ENCODE measurements around the gene ASRGL1. TPM values are rescaled to one million over a fixed set of nuclear protein-coding genes. Genes with fewer than 3 reads are reported as not detected.

ASRGL1 gene
- total RNA-seq, 1 experiment from 2014 or later: 31.1 TPM

DNA sequence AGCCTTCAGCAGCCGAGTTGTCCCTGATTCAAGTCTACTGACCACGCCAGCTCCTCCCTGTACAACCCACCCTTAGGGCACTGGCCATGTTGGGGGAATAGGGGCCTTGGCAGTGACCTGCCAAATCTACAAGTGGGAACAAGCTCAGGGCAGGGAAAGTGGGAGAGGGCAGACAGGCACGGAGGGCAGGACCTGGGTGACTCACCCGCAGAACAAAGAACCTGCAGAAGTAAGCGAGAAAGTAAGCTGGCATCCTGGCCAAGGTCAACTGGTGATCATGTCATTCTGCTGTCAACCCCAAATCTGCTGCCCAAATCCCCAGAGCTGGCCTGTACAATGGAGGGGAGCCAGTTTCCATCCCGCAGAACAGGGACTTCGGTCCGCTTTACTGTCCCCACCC, 73.7 kb downstream of the ASRGL1 start:
- Histone ChIP-seq H3K4ac (ENCODE audit: low read depth, low read length) (no peak overlapping the region), H3K56ac (ENCODE audit: insufficient read length, low read depth, low read length) (no peak overlapping the region), H3K27ac (ENCODE audit: insufficient read length, low read depth, low read length) (no peak overlapping the region), H4K20me1 (ENCODE audit: control insufficient read depth, insufficient read depth, insufficient read length) (no peaks in the 10 kb centered on the region), H2BK5ac (ENCODE audit: insufficient read length, low read length) (no peak overlapping the region), H2BK15ac (ENCODE audit: low read depth, low read length) (no peak overlapping the region), H2BK120ac (ENCODE audit: low read depth, low read length, poor library complexity, severe bottlenecking) (no peak overlapping the region), H3K14ac (ENCODE audit: insufficient read depth, low read length) (no peak overlapping the region), H3K79me1 (ENCODE audit: insufficient read depth, low read depth, low read length, poor library complexity, severe bottlenecking) (no peaks in the 10 kb centered on the region), H3K18ac (ENCODE audit: insufficient read length, low read depth, low read length) (no peak overlapping the region), H2BK20ac (ENCODE audit: low read depth, low read length, poor library complexity, severe bottlenecking) (no peak overlapping the region), H4K8ac (replicated peaks; ENCODE audit: insufficient read length, low read depth, low read length) (no peak overlapping the region), H3K27me3 (ENCODE audit: insufficient read depth, low read length) (no peaks in the 10 kb centered on the region), H3T11ph (ENCODE audit: low read length) (no peak overlapping the region), H2AFZ (ENCODE audit: low read length) (no peak overlapping the region), H3K23ac (ENCODE audit: insufficient read length, low read depth, low read length) (no peak overlapping the region), H4K91ac (ENCODE audit: insufficient read length, low read depth, low read length) (no peak overlapping the region), H2AK5ac (ENCODE audit: insufficient read length, low read length) (no peak overlapping the region), H3K4me2 (ENCODE audit: insufficient read depth, insufficient read length, low read length) (no peak overlapping the region), H3K9me3 (ENCODE audit: control insufficient read depth, low read depth, low read length) (no peaks in the 10 kb centered on the region), H3K23me2 (ENCODE audit: insufficient read length, low read depth, low read length, poor library complexity, severe bottlenecking) (no peaks in the 10 kb centered on the region), H2BK12ac (ENCODE audit: insufficient read length, low read depth, low read length) (no peak overlapping the region), H3K9ac (ENCODE audit: extremely low read depth, insufficient read length, low read length) (no peak overlapping the region), H4K5ac (ENCODE audit: insufficient read length, low read depth, low read length) (no peak overlapping the region), H3K79me2 (ENCODE audit: insufficient read depth, low read length) (no peaks in the 10 kb centered on the region), H3K4me1 (ENCODE audit: insufficient read depth, low read length) (no peaks in the 10 kb centered on the region)
- H3K4me3 Mint-ChIP-seq: no peak overlapping the region
- H3K4me1 Mint-ChIP-seq: no peaks in the 10 kb centered on the region
- no peak for DNase-seq
- no CpG with 5 or more reads among the region's 8 CpGs for WGBS (ENCODE audit: extremely low coverage, insufficient read length, low lambda C conversion rate)
- no peaks in the 10 kb centered on the region; the same call in 1 of the 2 replicates for H3K27me3 Mint-ChIP-seq (ENCODE audit: low read depth)
- TF ChIP-seq, protein P1, sequence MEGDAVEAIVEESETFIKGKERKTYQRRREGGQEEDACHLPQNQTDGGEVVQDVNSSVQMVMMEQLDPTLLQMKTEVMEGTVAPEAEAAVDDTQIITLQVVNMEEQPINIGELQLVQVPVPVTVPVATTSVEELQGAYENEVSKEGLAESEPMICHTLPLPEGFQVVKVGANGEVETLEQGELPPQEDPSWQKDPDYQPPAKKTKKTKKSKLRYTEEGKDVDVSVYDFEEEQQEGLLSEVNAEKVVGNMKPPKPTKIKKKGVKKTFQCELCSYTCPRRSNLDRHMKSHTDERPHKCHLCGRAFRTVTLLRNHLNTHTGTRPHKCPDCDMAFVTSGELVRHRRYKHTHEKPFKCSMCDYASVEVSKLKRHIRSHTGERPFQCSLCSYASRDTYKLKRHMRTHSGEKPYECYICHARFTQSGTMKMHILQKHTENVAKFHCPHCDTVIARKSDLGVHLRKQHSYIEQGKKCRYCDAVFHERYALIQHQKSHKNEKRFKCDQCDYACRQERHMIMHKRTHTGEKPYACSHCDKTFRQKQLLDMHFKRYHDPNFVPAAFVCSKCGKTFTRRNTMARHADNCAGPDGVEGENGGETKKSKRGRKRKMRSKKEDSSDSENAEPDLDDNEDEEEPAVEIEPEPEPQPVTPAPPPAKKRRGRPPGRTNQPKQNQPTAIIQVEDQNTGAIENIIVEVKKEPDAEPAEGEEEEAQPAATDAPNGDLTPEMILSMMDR (conservative IDR thresholded peaks at IDR 0.05): no peak
- H3K36me3 Mint-ChIP-seq (ENCODE audit: insufficient read depth in 1 of 3, low read depth in 3 of 3): no peaks in the 10 kb centered on the region
- H3K27ac Mint-ChIP-seq: no peak overlapping the region
- H3K9me3 Mint-ChIP-seq: no peaks in the 10 kb centered on the region
